Measurements from ENCODE around the gene NAP1L1.

Gene NAP1L1

DNA sequence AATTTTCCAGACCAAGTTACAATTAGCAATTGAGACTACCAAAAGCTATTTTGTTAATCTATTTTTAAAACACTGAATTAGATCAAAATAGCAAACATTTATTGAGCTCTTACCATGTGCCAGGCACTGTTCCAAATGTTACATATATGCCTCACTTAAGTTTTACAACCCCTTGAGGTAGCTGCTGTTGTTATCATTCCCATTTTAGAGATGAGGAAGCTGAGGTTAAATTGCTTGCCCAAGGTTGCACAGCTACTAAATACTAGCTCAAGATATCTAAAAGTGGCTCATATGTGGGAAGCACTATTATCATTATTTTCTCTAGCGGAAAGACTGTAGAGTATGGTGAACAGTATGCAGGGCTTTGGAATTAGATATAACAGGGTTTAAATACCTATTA lies 19.5 kb upstream of the NAP1L1 start:
- TF ChIP-seq, protein P1, sequence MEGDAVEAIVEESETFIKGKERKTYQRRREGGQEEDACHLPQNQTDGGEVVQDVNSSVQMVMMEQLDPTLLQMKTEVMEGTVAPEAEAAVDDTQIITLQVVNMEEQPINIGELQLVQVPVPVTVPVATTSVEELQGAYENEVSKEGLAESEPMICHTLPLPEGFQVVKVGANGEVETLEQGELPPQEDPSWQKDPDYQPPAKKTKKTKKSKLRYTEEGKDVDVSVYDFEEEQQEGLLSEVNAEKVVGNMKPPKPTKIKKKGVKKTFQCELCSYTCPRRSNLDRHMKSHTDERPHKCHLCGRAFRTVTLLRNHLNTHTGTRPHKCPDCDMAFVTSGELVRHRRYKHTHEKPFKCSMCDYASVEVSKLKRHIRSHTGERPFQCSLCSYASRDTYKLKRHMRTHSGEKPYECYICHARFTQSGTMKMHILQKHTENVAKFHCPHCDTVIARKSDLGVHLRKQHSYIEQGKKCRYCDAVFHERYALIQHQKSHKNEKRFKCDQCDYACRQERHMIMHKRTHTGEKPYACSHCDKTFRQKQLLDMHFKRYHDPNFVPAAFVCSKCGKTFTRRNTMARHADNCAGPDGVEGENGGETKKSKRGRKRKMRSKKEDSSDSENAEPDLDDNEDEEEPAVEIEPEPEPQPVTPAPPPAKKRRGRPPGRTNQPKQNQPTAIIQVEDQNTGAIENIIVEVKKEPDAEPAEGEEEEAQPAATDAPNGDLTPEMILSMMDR (IDR thresholded peaks at IDR 0.05): no peak
- no peak for TF ChIP-seq ZFX (IDR thresholded peaks at IDR 0.05; ENCODE audit: borderline replicate concordance)
- no peak overlapping the region for H3K27ac ChIP-seq

DNA sequence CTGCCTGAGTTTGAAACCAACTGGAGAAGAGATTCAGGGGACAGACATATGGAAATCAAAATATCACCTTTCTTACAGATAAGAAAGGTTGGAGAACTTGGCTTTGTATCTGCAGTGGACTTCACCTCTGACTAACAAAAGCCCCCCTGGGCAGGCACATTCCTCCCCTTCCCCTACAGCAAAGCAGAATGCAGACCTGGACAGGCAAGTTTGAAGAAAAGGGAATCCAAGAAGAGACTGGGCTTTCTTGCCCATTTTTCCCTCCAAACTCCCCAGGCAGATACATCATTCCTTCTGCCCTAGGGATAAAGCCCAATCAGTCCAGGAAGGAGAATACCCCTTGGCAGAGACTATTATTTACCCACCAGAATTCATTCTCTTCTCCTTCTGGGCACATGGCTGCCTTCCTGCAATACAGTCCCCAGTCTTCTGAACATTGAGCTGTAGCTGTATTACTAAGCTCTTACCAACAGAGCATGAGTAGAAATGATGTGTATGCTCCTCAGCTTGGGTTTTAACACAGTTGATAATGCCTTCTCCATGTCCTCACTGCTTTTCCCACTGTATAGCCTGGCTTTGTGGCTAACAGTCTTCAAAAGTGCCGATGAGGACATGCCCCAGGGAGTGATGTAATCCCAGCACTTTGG lies 17.4 kb upstream of the NAP1L1 start:
- no peak overlapping the region for H3K27ac ChIP-seq

DNA sequence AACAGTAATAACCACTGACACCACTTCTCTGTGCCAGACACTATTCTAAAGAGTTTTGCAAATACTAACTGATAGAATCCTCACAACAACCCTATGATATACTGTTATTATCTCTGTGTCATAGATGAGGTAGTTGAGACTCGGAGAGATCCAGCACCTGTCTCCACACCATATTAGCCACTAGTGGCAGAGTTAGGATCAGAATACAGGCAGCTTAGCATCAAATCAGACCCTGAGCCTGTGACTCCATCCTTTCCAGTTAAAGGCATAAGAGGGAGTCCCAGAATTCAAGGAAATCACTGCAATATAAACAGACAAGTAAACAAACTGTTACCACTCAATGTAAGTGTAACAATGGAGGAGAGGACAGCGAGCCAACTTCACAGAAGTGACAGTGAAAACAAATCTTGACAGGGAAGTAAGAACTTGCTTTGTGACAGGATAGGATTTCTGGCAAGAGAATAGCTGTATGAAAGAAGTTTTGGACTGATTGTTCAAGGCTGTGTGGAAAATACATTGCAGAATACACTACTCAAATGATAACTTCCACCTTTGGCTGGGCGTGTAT lies 11.7 kb upstream of the NAP1L1 start:
- H3K27ac ChIP-seq: no peak overlapping the region
- no peak for TF ChIP-seq ZFX (IDR thresholded peaks at IDR 0.05; ENCODE audit: borderline replicate concordance)
- TF ChIP-seq, protein P1 (IDR thresholded peaks at IDR 0.05): no peak

More for the DNA sequence above, 17.4 kb upstream of the NAP1L1 start:
- TF ChIP-seq ZFX (IDR thresholded peaks at IDR 0.05; ENCODE audit: borderline replicate concordance): no peak
- TF ChIP-seq, protein P1 (IDR thresholded peaks at IDR 0.05): no peak

DNA sequence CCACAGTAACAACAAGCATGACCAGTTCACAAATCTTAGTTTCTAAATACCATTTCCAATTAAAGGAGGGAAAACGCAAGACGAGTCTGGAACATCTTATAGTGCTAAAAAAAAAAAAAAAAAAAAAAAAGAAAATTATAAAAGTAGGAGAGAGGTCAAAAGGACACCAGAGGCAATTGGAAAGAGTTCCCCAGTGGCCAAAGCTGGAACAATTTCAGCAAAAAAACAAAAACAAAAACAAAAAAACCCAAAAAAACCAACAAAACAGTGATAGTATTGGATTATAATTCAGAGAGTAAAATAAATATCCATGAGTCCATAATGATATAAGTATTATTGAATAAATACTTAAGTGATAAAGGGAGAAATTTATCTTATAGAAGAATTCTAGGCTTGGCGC lies 10.3 kb upstream of the NAP1L1 start:
- TF ChIP-seq, protein P1 (IDR thresholded peaks at IDR 0.05): no peak
- TF ChIP-seq ZFX (IDR thresholded peaks at IDR 0.05; ENCODE audit: borderline replicate concordance): no peak
- no peak overlapping the region for H3K27ac ChIP-seq

DNA sequence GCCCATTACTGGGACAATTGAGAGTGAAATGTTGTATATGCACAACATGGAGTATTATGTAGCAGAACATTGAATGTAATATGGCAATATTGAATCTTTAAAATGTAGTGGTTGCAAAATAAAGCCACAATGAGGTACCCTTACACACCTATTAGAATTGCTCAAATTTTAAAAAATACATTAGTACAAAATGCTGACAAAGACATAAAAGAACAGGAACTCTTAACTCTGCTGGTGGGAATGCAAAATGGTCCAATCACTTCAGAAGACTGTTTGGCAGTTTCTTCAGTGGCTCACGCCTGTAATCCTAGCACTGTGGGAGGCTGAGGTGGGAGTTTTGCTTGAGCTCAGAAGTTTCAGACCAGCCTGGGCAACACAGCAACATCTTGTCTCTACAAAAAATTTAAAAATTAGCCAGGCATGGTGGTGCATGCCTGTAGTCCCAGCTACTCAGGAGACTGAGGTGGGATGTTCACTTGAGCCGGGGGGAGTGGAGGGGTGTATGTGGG lies 6.8 kb upstream of the NAP1L1 start:
- no peak for TF ChIP-seq ZFX (IDR thresholded peaks at IDR 0.05; ENCODE audit: borderline replicate concordance)
- TF ChIP-seq, protein P1 (IDR thresholded peaks at IDR 0.05): no peak
- H3K27ac ChIP-seq: peak overlapping the region; percentile 58; the same call in 1 of the 2 replicates

DNA sequence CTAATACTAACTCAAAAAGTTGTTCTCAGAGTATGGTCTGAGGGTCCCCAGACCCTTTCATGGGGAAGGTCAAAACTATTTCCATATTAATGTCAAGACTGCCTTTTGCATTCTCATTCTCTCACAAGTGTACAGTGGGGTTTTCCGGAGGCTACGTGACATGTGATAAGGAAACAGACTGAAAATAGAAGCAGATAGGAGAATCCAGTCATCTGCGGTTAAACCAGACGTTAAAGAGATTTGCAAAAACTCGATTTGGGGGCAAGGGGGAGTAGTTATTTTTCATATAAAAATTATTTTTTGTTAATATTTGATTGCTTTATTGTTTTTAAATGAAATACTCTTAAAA lies 1.0 kb upstream of the NAP1L1 start:
- TF ChIP-seq, protein P1 (IDR thresholded peaks at IDR 0.05): no peak
- TF ChIP-seq ZFX (IDR thresholded peaks at IDR 0.05; ENCODE audit: borderline replicate concordance): no peak
- H3K27ac ChIP-seq: peak overlapping the region; percentile 93

DNA sequence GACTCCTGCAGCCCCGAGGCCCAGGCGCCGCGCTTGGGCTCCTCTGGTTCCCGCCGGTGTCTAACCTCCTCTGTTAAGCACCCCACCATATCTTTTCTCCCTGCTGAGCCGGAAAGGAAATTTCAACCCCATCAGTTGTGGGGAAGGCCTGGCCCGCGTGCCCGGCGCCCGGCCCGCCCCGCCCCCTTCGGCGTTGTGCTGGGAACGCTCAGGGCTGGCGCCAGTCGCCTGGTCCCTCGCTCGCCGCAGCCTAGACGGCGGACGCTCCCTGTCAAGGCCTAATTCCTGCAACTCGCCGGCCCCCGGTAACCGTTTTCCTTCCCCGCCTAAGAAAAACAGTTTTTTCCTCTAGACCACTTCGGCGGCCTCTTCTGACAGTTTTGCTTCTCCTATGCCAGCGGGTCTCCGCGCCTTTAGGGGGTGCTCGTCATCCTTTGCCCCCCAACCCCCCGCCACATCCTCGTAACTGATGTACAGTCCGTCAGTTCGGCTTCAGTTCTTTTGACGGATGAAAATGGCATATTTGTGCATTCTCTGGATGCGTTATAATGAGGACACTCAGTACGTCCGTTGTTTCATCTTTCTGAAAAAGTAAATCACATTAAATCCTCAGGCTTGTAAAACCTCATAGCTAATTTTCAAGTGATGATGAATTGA lies 506 bp upstream of the NAP1L1 start:
- peak overlapping the region; percentile 93 for H3K27ac ChIP-seq
- TF ChIP-seq ZFX (IDR thresholded peaks at IDR 0.05; ENCODE audit: borderline replicate concordance): no peak
- TF ChIP-seq, protein P1 (IDR thresholded peaks at IDR 0.05): peak; percentile 32

Data from 22Rv1 (cell line).